Measurements from ENCODE around the gene FAM120A.

The FAM120A gene

GRCh38 chr9:93597871-93598646, 146.6 kb downstream of the FAM120A start:
- no peak for DNase-seq

DNA sequence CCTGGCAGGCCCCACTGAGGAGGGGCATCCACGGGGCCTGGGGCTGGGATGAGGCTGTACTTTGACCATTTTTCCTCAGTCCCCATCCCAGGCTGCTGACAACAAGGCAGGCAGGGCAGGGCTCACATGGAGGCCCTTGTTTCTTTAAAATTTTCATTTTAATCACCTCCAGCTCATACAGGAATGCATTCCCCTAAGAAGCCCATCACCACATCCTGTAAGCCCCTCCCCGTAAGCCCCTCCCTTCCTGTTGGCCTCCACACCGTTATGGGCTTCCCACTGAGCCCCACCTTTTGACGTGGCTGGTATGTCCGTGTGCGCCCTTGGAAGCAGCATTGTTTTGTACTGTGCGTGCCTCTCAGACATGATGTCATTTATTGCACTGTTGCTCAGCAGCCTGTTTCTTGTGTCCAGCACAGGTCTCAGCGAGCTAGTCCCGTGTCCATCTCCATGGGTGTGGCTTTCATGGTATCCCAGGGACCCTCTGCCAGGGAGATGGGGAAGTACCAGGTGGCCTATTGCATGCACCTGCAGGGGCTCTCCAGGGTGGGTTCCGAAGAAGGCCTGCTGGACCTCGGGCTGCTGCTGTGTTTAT, 147.3 kb downstream of the FAM120A start:
- DNase-seq: peak; percentile 72

DNA sequence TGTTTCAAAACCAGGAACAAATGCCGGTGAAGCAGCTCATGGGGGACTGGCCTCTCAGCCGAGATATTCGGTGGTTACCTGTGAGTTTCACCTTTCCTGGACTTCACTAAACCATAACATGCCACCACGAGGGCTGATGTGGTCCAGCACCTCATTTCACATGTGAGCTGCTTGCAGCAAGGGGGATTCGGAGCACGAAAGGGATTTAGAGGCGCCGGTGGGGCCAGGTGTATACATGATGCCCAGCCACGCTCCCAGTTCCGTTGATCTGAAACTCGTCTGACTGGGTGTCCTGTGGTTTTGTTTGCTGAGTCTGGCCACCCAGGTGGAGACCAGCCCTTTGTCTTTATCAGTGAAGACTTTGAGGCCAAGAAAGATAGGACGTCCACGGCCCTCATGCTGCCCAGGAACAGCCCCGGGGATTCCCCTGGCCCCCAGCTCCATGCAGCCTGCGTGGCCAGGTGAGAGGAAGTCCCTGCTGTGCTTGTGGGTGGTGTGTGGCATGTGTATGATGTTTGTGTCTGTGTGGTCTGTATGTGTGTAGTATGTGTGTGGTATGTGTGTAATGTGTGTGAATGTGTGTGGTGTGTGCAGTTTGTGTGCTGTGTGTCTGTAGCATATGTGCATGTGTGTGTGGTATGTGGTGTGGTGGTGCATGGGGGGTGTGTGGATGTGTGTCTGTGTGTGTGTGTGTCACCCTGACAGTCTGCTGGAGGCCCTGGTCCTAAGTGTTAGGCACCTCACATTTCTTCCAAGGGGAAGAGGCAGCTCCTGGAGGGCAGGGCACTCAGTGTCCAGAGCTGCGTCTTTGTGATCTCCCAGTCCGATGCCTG, 148.3 kb downstream of the FAM120A start:
- peak; percentile 74 for DNase-seq

GRCh38 chr9:93600504-93600903, 149.0 kb downstream of the FAM120A start:
- DNase-seq: peak; percentile 92

DNA sequence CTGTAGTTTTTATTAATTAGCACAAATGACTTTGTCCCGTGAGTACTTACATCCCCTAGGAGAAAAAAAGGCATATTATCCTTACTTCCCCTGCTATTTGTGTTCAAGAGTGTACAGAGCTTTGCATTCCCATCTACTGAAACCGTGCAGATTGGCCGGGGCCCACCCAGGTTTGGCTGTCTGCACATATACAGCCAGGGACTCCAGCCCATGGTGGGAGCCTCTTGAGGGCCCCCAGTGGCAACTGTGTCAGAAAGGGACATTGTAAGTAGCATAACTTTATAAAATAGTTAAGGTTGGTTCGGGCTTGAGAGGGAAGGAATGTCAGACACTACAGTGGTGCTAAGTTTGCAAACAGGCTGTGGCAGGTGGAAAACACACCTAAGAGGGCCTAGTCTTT, 149.6 kb downstream of the FAM120A start:
- DNase-seq: no peak

DNA sequence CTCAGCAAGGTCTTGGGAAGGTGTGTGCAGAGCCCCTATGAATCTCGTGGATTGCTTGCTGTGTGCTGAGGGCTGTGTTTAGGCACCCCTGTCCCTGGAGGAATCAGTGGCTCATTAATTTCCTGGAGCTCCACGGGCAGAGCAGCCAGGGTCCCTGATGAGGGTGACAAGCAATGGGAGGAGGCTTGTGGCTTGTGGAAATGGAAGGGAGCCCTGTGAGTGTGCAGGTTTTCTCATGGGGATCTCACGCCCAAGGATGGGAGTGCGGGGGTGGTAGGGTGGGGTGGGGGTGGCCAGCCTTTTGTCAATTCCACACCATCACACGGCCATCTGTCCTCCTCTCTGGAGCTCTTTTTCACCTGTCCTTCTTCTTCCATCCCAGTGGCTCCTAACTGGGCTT, 150.2 kb downstream of the FAM120A start:
- no peak for DNase-seq

DNA sequence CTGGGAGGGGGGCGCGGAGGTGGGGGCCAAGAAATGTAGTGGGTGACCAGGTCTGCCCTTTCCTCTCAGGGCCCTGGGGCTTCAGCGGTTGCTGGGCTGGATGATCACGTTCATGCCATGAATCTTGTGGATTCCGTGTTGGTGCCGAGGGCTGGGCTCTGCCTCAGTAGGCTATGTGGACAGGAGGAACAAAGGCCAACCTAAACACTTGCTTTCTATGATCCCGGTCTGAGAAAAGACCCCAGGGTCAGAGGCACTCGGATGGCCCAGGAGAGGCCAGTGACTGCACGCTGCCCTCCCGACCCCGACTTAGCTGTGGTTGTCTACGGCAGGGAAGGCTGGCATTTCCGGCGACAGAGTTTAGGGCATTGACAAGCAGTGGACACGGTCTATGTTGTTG, 151.5 kb downstream of the FAM120A start:
- DNase-seq: no peak

DNA sequence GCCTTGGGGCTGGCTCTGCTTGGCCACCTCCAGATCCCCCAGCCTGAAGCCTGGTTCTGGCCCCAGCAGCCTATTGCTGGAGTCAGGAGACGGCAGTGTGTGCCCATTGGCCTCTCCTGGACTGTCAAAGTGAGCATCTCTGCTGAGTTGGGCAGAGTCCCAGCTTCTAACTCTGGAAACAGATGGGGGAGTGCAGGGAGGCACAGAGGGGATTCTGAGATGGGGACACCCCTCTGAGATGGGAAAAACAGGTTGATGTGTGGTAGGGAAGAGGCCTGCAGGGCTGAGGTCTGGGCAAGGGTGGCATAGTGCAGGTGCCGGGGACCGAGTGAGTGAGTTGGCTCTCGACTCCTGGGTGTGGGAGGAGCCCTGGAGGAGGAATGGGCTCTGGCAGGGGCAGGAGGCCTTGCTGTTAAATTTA, 152.4 kb downstream of the FAM120A start:
- no peak for DNase-seq

- no peak for DNase-seq
Observed at GRCh38 chr9:93606187-93606586, 154.7 kb downstream of the FAM120A start.

GRCh38 chr9:93610206-93610605, 158.7 kb downstream of the FAM120A start:
- DNase-seq: no peak

- DNase-seq: no peak
Observed at GRCh38 chr9:93612052-93612795, 160.7 kb downstream of the FAM120A start.

GRCh38 chr9:93612796-93613154, 161.3 kb downstream of the FAM120A start:
- peak; percentile 76 for DNase-seq

GRCh38 chr9:93613174-93613573, 161.7 kb downstream of the FAM120A start:
- DNase-seq: no peak

- DNase-seq: no peak
Observed at GRCh38 chr9:93613791-93614190, 162.3 kb downstream of the FAM120A start.

GRCh38 chr9:93614830-93615468, 163.5 kb downstream of the FAM120A start:
- DNase-seq: no peak

Data from NCI-H146 (cell line).